Measurements from ENCODE around the gene NUP160. TPM values are rescaled to one million over a fixed set of nuclear protein-coding genes. Genes with fewer than 3 reads are reported as not detected.
A peak's percentile ranks its signal among the peaks of the same experiment; 100 is the strongest.
"Not testable (repeated sequence)": the region's sequence is repeated elsewhere in the genome, so short reads cannot be mapped to it uniquely, and the experiment has no call there.

The NUP160 gene
- total RNA-seq, 1 donor from 2014 or later, result 20.4 TPM

GRCh38 chr11:47828284-47828683, 19.9 kb downstream of the NUP160 start:
- Histone ChIP-seq H3K27me3 (ENCODE audit: control insufficient read depth, insufficient read depth, low read length) (no peaks in the 10 kb centered on the region), H3K36me3 (ENCODE audit: control insufficient read depth, insufficient read depth, low read length) (no peaks in the 10 kb centered on the region)

GRCh38 chr11:47822664-47823063, 25.5 kb downstream of the NUP160 start:
- DNase-seq (ENCODE audit: low read depth); H3K4me3 ChIP-seq (ENCODE audit: low read depth, low read length); H3K36me3 ChIP-seq (ENCODE audit: control insufficient read depth, insufficient read depth, low read length): not testable (repeated sequence)

More at GRCh38 chr11:47828284-47828683, 19.9 kb downstream of the NUP160 start:
- no peak for DNase-seq (ENCODE audit: low read depth)
- TF ChIP-seq, protein P1, sequence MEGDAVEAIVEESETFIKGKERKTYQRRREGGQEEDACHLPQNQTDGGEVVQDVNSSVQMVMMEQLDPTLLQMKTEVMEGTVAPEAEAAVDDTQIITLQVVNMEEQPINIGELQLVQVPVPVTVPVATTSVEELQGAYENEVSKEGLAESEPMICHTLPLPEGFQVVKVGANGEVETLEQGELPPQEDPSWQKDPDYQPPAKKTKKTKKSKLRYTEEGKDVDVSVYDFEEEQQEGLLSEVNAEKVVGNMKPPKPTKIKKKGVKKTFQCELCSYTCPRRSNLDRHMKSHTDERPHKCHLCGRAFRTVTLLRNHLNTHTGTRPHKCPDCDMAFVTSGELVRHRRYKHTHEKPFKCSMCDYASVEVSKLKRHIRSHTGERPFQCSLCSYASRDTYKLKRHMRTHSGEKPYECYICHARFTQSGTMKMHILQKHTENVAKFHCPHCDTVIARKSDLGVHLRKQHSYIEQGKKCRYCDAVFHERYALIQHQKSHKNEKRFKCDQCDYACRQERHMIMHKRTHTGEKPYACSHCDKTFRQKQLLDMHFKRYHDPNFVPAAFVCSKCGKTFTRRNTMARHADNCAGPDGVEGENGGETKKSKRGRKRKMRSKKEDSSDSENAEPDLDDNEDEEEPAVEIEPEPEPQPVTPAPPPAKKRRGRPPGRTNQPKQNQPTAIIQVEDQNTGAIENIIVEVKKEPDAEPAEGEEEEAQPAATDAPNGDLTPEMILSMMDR (IDR thresholded peaks at IDR 0.05; ENCODE audit: insufficient read depth, low read length, poor library complexity, severe bottlenecking), result no peak
- H3K4me3 ChIP-seq (ENCODE audit: low read depth, low read length), result no peak overlapping the region

DNA sequence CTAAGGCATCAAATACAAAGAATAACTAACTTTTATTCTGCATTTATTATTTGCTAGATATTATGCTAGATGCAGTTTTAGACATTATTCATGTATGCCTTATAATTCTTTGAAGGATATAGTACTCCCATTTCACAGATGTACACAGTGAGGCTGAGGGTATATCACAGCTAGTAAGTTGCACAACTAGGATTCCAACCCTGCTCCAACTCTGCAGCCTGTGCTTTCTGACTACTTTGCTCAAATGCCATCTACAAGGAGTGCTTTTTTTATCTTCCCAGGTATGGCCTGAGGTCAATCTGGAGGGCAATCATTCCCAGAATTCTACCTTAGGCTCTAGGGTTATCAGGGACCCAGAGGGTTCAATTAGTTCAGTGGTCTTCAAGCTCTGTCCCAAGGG, 28.4 kb downstream of the NUP160 start:
- no peaks in the 10 kb centered on the region for H3K27me3 ChIP-seq (ENCODE audit: control insufficient read depth, insufficient read depth, low read length)
- no peak for DNase-seq (ENCODE audit: low read depth)
- no peak overlapping the region for H3K4me3 ChIP-seq (ENCODE audit: low read depth, low read length)
- TF ChIP-seq, protein P1 (IDR thresholded peaks at IDR 0.05; ENCODE audit: insufficient read depth, low read length, poor library complexity, severe bottlenecking), result no peak
- no peaks in the 10 kb centered on the region for H3K36me3 ChIP-seq (ENCODE audit: control insufficient read depth, insufficient read depth, low read length)

More at GRCh38 chr11:47822664-47823063, 25.5 kb downstream of the NUP160 start:
- not testable (repeated sequence) for H3K27me3 ChIP-seq (ENCODE audit: control insufficient read depth, insufficient read depth, low read length)

- no peak for DNase-seq (ENCODE audit: low read depth)
- Histone ChIP-seq H3K4me3 (ENCODE audit: low read depth, low read length) (no peak overlapping the region), H3K27me3 (ENCODE audit: control insufficient read depth, insufficient read depth, low read length) (no peaks in the 10 kb centered on the region), H3K36me3 (ENCODE audit: control insufficient read depth, insufficient read depth, low read length) (no peaks in the 10 kb centered on the region)
- TF ChIP-seq, protein P1 (IDR thresholded peaks at IDR 0.05; ENCODE audit: insufficient read depth, low read length, poor library complexity, severe bottlenecking), result no peak
Measured at GRCh38 chr11:47800759-47801158, 47.4 kb downstream of the NUP160 start.

GRCh38 chr11:47797633-47798032, 50.5 kb downstream of the NUP160 start:
- TF ChIP-seq, protein P1 (IDR thresholded peaks at IDR 0.05; ENCODE audit: insufficient read depth, low read length, poor library complexity, severe bottlenecking), result no peak
- Histone ChIP-seq H3K36me3 (ENCODE audit: control insufficient read depth, insufficient read depth, low read length) (no peaks in the 10 kb centered on the region), H3K4me3 (ENCODE audit: low read depth, low read length) (no peak overlapping the region), H3K27me3 (ENCODE audit: control insufficient read depth, insufficient read depth, low read length) (no peaks in the 10 kb centered on the region)
- peak; percentile 29 for DNase-seq (ENCODE audit: low read depth)

GRCh38 chr11:47791774-47792430, 56.2 kb downstream of the NUP160 start:
- no peak for DNase-seq (ENCODE audit: low read depth)
- Histone ChIP-seq H3K36me3 (ENCODE audit: control insufficient read depth, insufficient read depth, low read length) (no peaks in the 10 kb centered on the region), H3K27me3 (ENCODE audit: control insufficient read depth, insufficient read depth, low read length) (no peaks in the 10 kb centered on the region), H3K4me3 (ENCODE audit: low read depth, low read length) (no peak overlapping the region)
- TF ChIP-seq, protein P1 (IDR thresholded peaks at IDR 0.05; ENCODE audit: insufficient read depth, low read length, poor library complexity, severe bottlenecking), result no peak

DNA sequence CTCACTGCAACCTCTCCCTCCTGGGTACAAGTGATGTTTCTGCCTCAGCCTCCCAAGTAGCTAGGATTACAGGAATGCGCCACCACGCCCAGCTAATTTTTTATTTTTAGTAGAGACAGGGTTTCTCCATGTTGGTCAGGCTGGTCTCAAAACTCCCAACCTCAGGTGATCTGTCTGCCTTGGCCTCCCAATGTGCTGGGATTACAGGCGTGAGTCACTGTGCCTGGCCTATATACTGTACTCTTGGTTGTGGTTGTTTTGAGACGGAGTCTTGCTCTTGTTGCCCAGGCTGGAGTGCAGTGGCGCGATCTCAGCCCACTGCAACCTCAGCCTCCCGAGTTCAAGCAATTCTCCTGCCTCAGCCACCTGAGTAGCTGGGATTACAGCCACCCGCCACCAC, 58.1 kb downstream of the NUP160 start:
- not testable (repeated sequence) for DNase-seq (ENCODE audit: low read depth); H3K4me3 ChIP-seq (ENCODE audit: low read depth, low read length); H3K27me3 ChIP-seq (ENCODE audit: control insufficient read depth, insufficient read depth, low read length)

More for the DNA sequence above, 58.1 kb downstream of the NUP160 start:
- not testable (repeated sequence) for H3K36me3 ChIP-seq (ENCODE audit: control insufficient read depth, insufficient read depth, low read length)

Data from kidney epithelial cell (primary cell).